HCT116 (cell line): ENCODE data around the gene RAVER1. TPM values are rescaled to one million over a fixed set of nuclear protein-coding genes. Genes with fewer than 3 reads are reported as not detected.
A peak's percentile ranks its signal among the peaks of the same experiment; 100 is the strongest.

Experiments
- ATAC-seq: fragments of 200-7000 bp; cut with Tn5 transposase; 2 replicates; pipeline ENCODE4 v1.9.1; 2020; ENCODE audit warnings: mild to moderate bottlenecking, moderate library complexity
- BruUV-seq: library from RNA; stranded (reverse); fragments of 400-500 nt; replicated peaks from 2 replicates; lab custom pipeline; 2021; lab: Mats Ljungman, UMichigan
- CTCF ChIA-PET: fragments of 300-600 bp; sonication (Branson Sonifier 250); formaldehyde crosslinking; loops from one replicate; lab custom pipeline; 2021; ENCODE audit warnings: antibody characterized with exemption; lab: Charles Lee
- POLR2A ChIA-PET: fragments of 300-600, 350-600 bp; sonication (Branson Sonifier 250); formaldehyde crosslinking; loops from one replicate; lab custom pipeline; 2021; ENCODE audit warnings: antibody characterized with exemption; lab: Charles Lee
- RAD21 ChIA-PET, 2 experiments: fragments of 300-600 bp; sonication (Branson Sonifier 250); formaldehyde crosslinking; loops; one replicate each; lab custom pipeline; 2023; ENCODE audit warnings: low total read pairs in 2 of 2; ENCODE audit not compliant: uncharacterized antibody in 2 of 2, unreplicated experiment in 2 of 2, low non-redundant PET in 1 of 2; lab: Charles Lee
- DNase-seq: peaks from one replicate; pipeline ENCODE4 v3.0.0-alpha.2; 2010; ENCODE audit warnings: low read depth, low spot score
- H2AFZ ChIP-seq: fragments of 200-600 bp; shearing (Covaris generic), sonication (generic); 2 replicates; pipeline ENCODE4 v1.6.1; 2017; ENCODE audit warnings: low read depth, mixed run types, mixed read lengths, antibody characterized with exemption, low read length; ENCODE audit not compliant: poor library complexity, severe bottlenecking
- H3K27ac ChIP-seq: 2 replicates; pipeline ENCODE4 v1.5.1; 2012; ENCODE audit warnings: low read depth, low read length
- H3K27me3 ChIP-seq: fragments of 200-600 bp; sonication (generic); 2 replicates; pipeline ENCODE4 v1.6.1; 2016; ENCODE audit warnings: mixed run types, low read length, mixed read lengths; ENCODE audit not compliant: insufficient read depth
- H3K36me3 ChIP-seq, 2 experiments: fragments of 200-500 bp in 1 of 2; fragments of 200-600 bp in 1 of 2; sonication (Bioruptor generic) in 1 of 2; sonication (generic) in 1 of 2; 2 replicates each; pipeline versions ENCODE4 v1.5.1 to v1.6.1; 2014 to 2016; ENCODE audit warnings: low read length in 2 of 2, inconsistent platforms in 1 of 2, mixed read lengths in 1 of 2, mixed run types in 1 of 2; ENCODE audit not compliant: insufficient read depth in 2 of 2, control insufficient read depth in 1 of 2
- H3K4me1 ChIP-seq, 2 experiments: fragments of 200-600 bp in 1 of 2; sonication (generic) in 1 of 2; 2 replicates each; pipeline versions ENCODE4 v1.5.1 to v1.6.1; 2012 to 2017; ENCODE audit warnings: low read length in 2 of 2, inconsistent platforms in 1 of 2, mild to moderate bottlenecking in 1 of 2, mixed read lengths in 1 of 2, mixed run types in 1 of 2, moderate library complexity in 1 of 2; ENCODE audit not compliant: insufficient read depth in 2 of 2, control insufficient read depth in 1 of 2
- H3K4me2 ChIP-seq: fragments of 200-600 bp; sonication (generic); 2 replicates; pipeline ENCODE4 v1.6.1; 2017; ENCODE audit warnings: mixed run types, low read length, mixed read lengths
- H3K4me3 ChIP-seq, 2 experiments: fragments of 200-600 bp in 1 of 2; sonication (generic) in 1 of 2; replicated peaks in 1 of 2; 2 replicates each; pipeline ENCODE4 v1.5.1; 2011 to 2016; ENCODE audit warnings: low read length in 2 of 2, control low read depth in 1 of 2, low read depth in 1 of 2, mild to moderate bottlenecking in 1 of 2, mixed read lengths in 1 of 2, mixed run types in 1 of 2
- H3K79me2 ChIP-seq: fragments of 200-600 bp; sonication (generic); 2 replicates; pipeline ENCODE4 v1.6.1; 2017; ENCODE audit warnings: mild to moderate bottlenecking, mixed run types, low read length, moderate library complexity, mixed read lengths; ENCODE audit not compliant: insufficient read depth
- H3K9ac ChIP-seq: fragments of 200-600 bp; sonication (generic); 2 replicates; pipeline ENCODE4 v1.6.1; 2016; ENCODE audit warnings: low read length, mixed read lengths
- H3K9me2 ChIP-seq: fragments of 200-600 bp; sonication (generic), shearing (Covaris generic); 2 replicates; pipeline ENCODE4 v1.6.1; 2017; ENCODE audit warnings: mixed run types, mild to moderate bottlenecking, moderate library complexity; ENCODE audit not compliant: insufficient read depth
- H3K9me3 ChIP-seq, 2 experiments: fragments of 200-500 bp in 1 of 2; fragments of 200-600 bp in 1 of 2; sonication (Bioruptor generic) in 1 of 2; sonication (generic) in 1 of 2; 2 replicates each; pipeline ENCODE4 v1.6.1; 2014 to 2017; ENCODE audit warnings: low read length in 2 of 2, mixed read lengths in 2 of 2, inconsistent platforms in 1 of 2, low read depth in 1 of 2, mild to moderate bottlenecking in 1 of 2, mixed run types in 1 of 2, moderate library complexity in 1 of 2; ENCODE audit not compliant: control insufficient read depth in 1 of 2, insufficient read depth in 1 of 2
- H4K20me1 ChIP-seq: fragments of 200-600 bp; sonication (generic), shearing (Covaris generic); 2 replicates; pipeline ENCODE4 v1.6.1; 2017; ENCODE audit warnings: mixed run types, mild to moderate bottlenecking, moderate library complexity; ENCODE audit not compliant: insufficient read depth
- ATF3 ChIP-seq: IDR thresholded peaks from 2 replicates; pipeline ENCODE4 v1.6.1; 2012
- CBX3 ChIP-seq: IDR thresholded peaks from 2 replicates; pipeline ENCODE4 v1.6.1; 2012; ENCODE audit warnings: low read depth
- CEBPB ChIP-seq: IDR thresholded peaks from 2 replicates; pipeline ENCODE4 v1.6.1; 2012; ENCODE audit warnings: low read depth
- CTCF ChIP-seq, 3 experiments: fragments of 200-600 bp in 1 of 3; sonication (generic) in 1 of 3; IDR thresholded peaks in 2 of 3; conservative IDR thresholded peaks in 1 of 3; 2 replicates each; pipeline ENCODE4 v1.5.1; 2012 to 2017; ENCODE audit warnings: low read depth in 2 of 3, low read length in 2 of 3, antibody characterized with exemption in 1 of 3, borderline replicate concordance in 1 of 3, control low read depth in 1 of 3, mild to moderate bottlenecking in 1 of 3, mixed read lengths in 1 of 3, mixed run types in 1 of 3, moderate library complexity in 1 of 3; ENCODE audit not compliant: insufficient read depth in 1 of 3
- EGR1 ChIP-seq: IDR thresholded peaks from 2 replicates; pipeline ENCODE4 v1.6.1; 2012; ENCODE audit warnings: low read depth
- JUND ChIP-seq: IDR thresholded peaks from 2 replicates; pipeline ENCODE4 v1.6.1; 2012
- MAX ChIP-seq: IDR thresholded peaks from 2 replicates; pipeline ENCODE4 v1.6.1; 2012
- POLR2AphosphoS5 ChIP-seq: IDR thresholded peaks from 2 replicates; pipeline ENCODE4 v1.6.1; 2011; ENCODE audit warnings: mild to moderate bottlenecking, low read depth, low read length, moderate library complexity
- RAD21 ChIP-seq: IDR thresholded peaks from 2 replicates; pipeline ENCODE4 v1.6.1; 2012; ENCODE audit warnings: low read depth, mild to moderate bottlenecking
- SIN3A ChIP-seq: IDR thresholded peaks from 2 replicates; pipeline ENCODE4 v1.6.1; 2012; ENCODE audit warnings: low read depth
- SP1 ChIP-seq: IDR thresholded peaks from 2 replicates; pipeline ENCODE4 v1.6.1; 2012; ENCODE audit warnings: low read depth
- TCF7L2 ChIP-seq: IDR thresholded peaks from 2 replicates; pipeline ENCODE4 v1.7.0; 2011; ENCODE audit warnings: borderline replicate concordance, inconsistent platforms; ENCODE audit not compliant: insufficient read depth, insufficient read length; ENCODE audit errors: extremely low read depth
- ZBTB33 ChIP-seq: IDR thresholded peaks from 2 replicates; pipeline ENCODE4 v1.6.1; 2011; ENCODE audit warnings: mild to moderate bottlenecking, low read length, moderate library complexity; ENCODE audit not compliant: insufficient replicate concordance; ENCODE audit errors: extremely low read depth
- intact Hi-C: fragments of 100-400 bp; cut with micrococcal nuclease; formaldehyde crosslinking; loops from 2 replicates; pipeline ENCODE4 v1.10.0; 2022
- total RNA-seq: library from RNA; stranded (reverse); gene quantifications from one replicate; pipeline ENCODE4 v1.2.1, GENCODE V29; 2021; ENCODE audit not compliant: unreplicated experiment

The RAVER1 gene
- total RNA-seq, 1 experiment from 2014 or later: 71.0 TPM

GRCh38 chr19:10363789-10364281, 30.5 kb upstream of the RAVER1 start:
- Histone ChIP-seq H3K9ac (no peak overlapping the region), H2AFZ (no peak overlapping the region), H3K79me2 (no peaks in the 10 kb centered on the region), H3K4me3 (no peak overlapping the region), H3K27ac (no peak overlapping the region), H4K20me1 (no peaks in the 10 kb centered on the region), H3K27me3 (no peaks in the 10 kb centered on the region), H3K9me3 (peaks cover 0 to 3% of the 10 kb centered on the region in 2 experiments; a peak in 1 of 4 replicates), H3K4me2 (no peak overlapping the region)
- ChIA-PET POLR2A (no interaction called here), RAD21 (no interaction called here)
- no peak for DNase-seq
- intact Hi-C loops: no loop called here
- peak; percentile 47 for ATAC-seq
- no TSS peak for BruUV-seq
- no peak for TF ChIP-seq CTCF (IDR thresholded peaks at IDR 0.05 in 2 of 3, conservative IDR thresholded peaks at IDR 0.05 in 1 of 3; ENCODE audit: borderline replicate concordance in 1 of 3, insufficient read depth in 1 of 3, low read depth in 2 of 3, low read length in 2 of 3)
- TF ChIP-seq, all 23 proteins: peak for 0
- no peaks in the 10 kb centered on the region for H3K9me2 ChIP-seq
- H3K36me3 ChIP-seq: peaks cover 13 to 15% of the 10 kb centered on the region in 2 experiments; a peak in 3 of 4 replicates
- CTCF ChIA-PET: no interaction called here
- H3K4me1 ChIP-seq: no peaks in the 10 kb centered on the region

GRCh38 chr19:10362259-10362658, 28.9 kb upstream of the RAVER1 start:
- no peak overlapping the region for H2AFZ ChIP-seq
- no peak for DNase-seq
- H3K27me3 ChIP-seq: no peaks in the 10 kb centered on the region
- H3K9me2 ChIP-seq: no peaks in the 10 kb centered on the region
- no peaks in the 10 kb centered on the region for H3K9me3 ChIP-seq
- no TSS peak for BruUV-seq
- ChIA-PET POLR2A (interaction anchor here (1.5 kb wide), 1 partner anchor 73 kb away, joined by 3 read pairs; the partner anchor contains the start of gene ICAM5), RAD21 (no interaction called here), CTCF (no interaction called here)
- no peak overlapping the region for H3K4me2 ChIP-seq
- no peaks in the 10 kb centered on the region for H3K4me1 ChIP-seq
- H3K9ac ChIP-seq: no peak overlapping the region
- no peaks in the 10 kb centered on the region for H3K79me2 ChIP-seq
- no peak overlapping the region for H3K4me3 ChIP-seq
- ATAC-seq: no peak
- intact Hi-C loops: no loop called here
- H3K36me3 ChIP-seq: peaks cover 13 to 16% of the 10 kb centered on the region in 2 experiments; a peak in 3 of 4 replicates
- no peak overlapping the region for H3K27ac ChIP-seq
- no peaks in the 10 kb centered on the region for H4K20me1 ChIP-seq
- TF ChIP-seq SP1 (no peak), JUND (no peak), SIN3A (no peak), ATF3 (no peak), TCF7L2 (no peak), CEBPB (no peak), ZBTB33 (no peak), POLR2AphosphoS5 (no peak), RAD21 (no peak), EGR1 (no peak), MAX (no peak), CTCF (IDR thresholded peaks at IDR 0.05 in 2 of 3, conservative IDR thresholded peaks at IDR 0.05 in 1 of 3; ENCODE audit: borderline replicate concordance in 1 of 3, insufficient read depth in 1 of 3, low read depth in 2 of 3, low read length in 2 of 3) (no peak), CBX3 (no peak)
